Skeletal muscle cell (primary cell): ENCODE measurements around the gene TAAR8.
"Not testable (repeated sequence)": the region's sequence is repeated elsewhere in the genome, so short reads cannot be mapped to it uniquely, and the experiment has no call there.

ENCODE experiments used
- DNase-seq: peaks from one replicate; pipeline ENCODE4 v3.0.0-alpha.2; 2010; ENCODE audit warnings: low read depth
- H3K4me3 ChIP-seq: 2 replicates; pipeline ENCODE4 v1.5.1; 2011; ENCODE audit warnings: low read depth, mild to moderate bottlenecking, control low read depth, low read length, moderate library complexity

Gene TAAR8

GRCh38 chr6:132552372-132552771, at the start of gene TAAR8:
Gene TAAR8, plus strand, starts transcription at chr6:132552672. Its CDS starts 21 bp downstream, at chr6:132552693.
- H3K4me3 ChIP-seq = no peak within 1 kb of the TSS
- no peak for DNase-seq

- no peak for DNase-seq
Measured at GRCh38 chr6:132504757-132505156, 47.7 kb upstream of the TAAR8 start.

GRCh38 chr6:132505158-132505557, 47.3 kb upstream of the TAAR8 start:
- no peak overlapping the region for H3K4me3 ChIP-seq
- no peak for DNase-seq

More at GRCh38 chr6:132504757-132505156, 47.7 kb upstream of the TAAR8 start:
- H3K4me3 ChIP-seq = no peak overlapping the region

GRCh38 chr6:132506461-132506860, 46.0 kb upstream of the TAAR8 start:
- no peak overlapping the region for H3K4me3 ChIP-seq
- no peak for DNase-seq

GRCh38 chr6:132506869-132507808, 45.3 kb upstream of the TAAR8 start:
- no peak for DNase-seq
- H3K4me3 ChIP-seq = no peak overlapping the region

GRCh38 chr6:132511210-132511830, 41.2 kb upstream of the TAAR8 start:
- DNase-seq = no peak
- peak overlapping the region; percentile 83 for H3K4me3 ChIP-seq

- peak overlapping the region; percentile 83 for H3K4me3 ChIP-seq
- DNase-seq = no peak
Measured at GRCh38 chr6:132511831-132512220, 40.6 kb upstream of the TAAR8 start.

- H3K4me3 ChIP-seq = peak overlapping the region; percentile 83
Measured at GRCh38 chr6:132512342-132512637, 40.2 kb upstream of the TAAR8 start.

GRCh38 chr6:132512638-132513632, 39.5 kb upstream of the TAAR8 start, which contains the start of gene STX7:
Gene STX7, minus strand, starts transcription at chr6:132513116. Its CDS starts 9,586 bp downstream, at chr6:132503530.
- peak within 1 kb of the TSS; percentile 83 for H3K4me3 ChIP-seq
- DNase-seq = peak; percentile 47

More at GRCh38 chr6:132512342-132512637, 40.2 kb upstream of the TAAR8 start:
- DNase-seq = no peak

- no peak for DNase-seq
- H3K4me3 ChIP-seq = no peak overlapping the region
Measured at GRCh38 chr6:132513831-132514545, 38.5 kb upstream of the TAAR8 start.

GRCh38 chr6:132515386-132515785, 37.1 kb upstream of the TAAR8 start:
- H3K4me3 ChIP-seq = no peak overlapping the region
- no peak for DNase-seq

GRCh38 chr6:132520953-132521352, 31.5 kb upstream of the TAAR8 start:
- no peak for DNase-seq
- no peak overlapping the region for H3K4me3 ChIP-seq

GRCh38 chr6:132524646-132525045, 27.8 kb upstream of the TAAR8 start:
- no peak overlapping the region for H3K4me3 ChIP-seq
- DNase-seq = no peak

- no peak overlapping the region for H3K4me3 ChIP-seq
- no peak for DNase-seq
Measured at GRCh38 chr6:132525866-132526265, 26.6 kb upstream of the TAAR8 start.

GRCh38 chr6:132526461-132526860, 26.0 kb upstream of the TAAR8 start:
- H3K4me3 ChIP-seq = no peak overlapping the region
- no peak for DNase-seq

GRCh38 chr6:132527791-132528190, 24.7 kb upstream of the TAAR8 start:
- H3K4me3 ChIP-seq = no peak overlapping the region
- DNase-seq = no peak

- no peak overlapping the region for H3K4me3 ChIP-seq
Measured at GRCh38 chr6:132530293-132530974, 22.0 kb upstream of the TAAR8 start.

GRCh38 chr6:132534546-132534945, 17.9 kb upstream of the TAAR8 start:
- H3K4me3 ChIP-seq, DNase-seq: not testable (repeated sequence)

More at GRCh38 chr6:132530293-132530974, 22.0 kb upstream of the TAAR8 start:
- DNase-seq = no peak
